Stimulated activated naive CD4-positive, alpha-beta T cell (primary cell): ENCODE results near the gene CPNE2.
"Not testable (repeated sequence)": the region's sequence is repeated elsewhere in the genome, so short reads cannot be mapped to it uniquely, and the experiment has no call there.

Source experiments
- DNase-seq, 6 experiments: peaks; one replicate each; lab custom pipeline; 2025; lab: John Stamatoyannopoulos, UW

CPNE2 gene

GRCh38 chr16:57091975-57092785, at the start of gene CPNE2:
Gene CPNE2 (plus strand): TSS chr16:57092583. CDS start chr16:57110743, 18,160 bp downstream.
- peak in 3 of 6 experiments; percentile 14 to 37 (median 33) for DNase-seq

GRCh38 chr16:57043248-57043647, 49.1 kb upstream of the CPNE2 start:
- DNase-seq = no peak

DNA sequence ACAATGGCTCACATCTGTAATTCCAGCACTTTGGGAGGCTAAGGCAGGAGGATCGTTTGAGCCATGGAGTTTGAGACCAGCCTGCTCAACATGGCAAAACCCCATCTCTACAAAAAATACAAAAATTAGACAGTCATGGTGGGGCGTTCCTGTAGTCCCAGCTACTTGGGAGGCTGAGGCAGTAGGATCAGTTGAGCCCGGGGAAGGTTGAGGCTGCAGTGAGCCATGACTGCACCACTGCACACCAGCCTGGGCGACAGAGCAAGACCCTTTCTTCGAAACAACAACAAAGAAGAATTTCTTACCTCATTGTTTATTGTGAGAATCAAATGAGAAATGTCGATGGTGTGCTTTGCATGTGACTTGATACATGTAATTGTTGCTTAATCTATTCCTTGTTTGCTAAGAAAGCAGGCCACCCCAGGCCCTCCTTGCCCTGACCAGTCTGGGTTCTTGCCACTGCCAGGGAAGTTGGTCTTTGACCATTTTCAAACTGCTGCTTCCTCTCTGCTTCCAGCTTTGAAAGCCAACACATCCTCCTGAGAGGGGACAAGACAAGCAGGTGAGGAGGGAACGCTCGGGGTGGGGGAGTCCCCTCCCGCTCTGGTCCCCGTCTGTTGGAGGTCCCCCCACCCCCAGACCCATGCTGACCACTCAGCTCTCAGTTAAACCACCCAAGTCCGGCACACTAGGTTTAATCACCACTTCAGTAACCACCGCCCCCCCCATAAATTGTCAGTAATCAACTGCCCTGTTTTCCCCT, 47.3 kb upstream of the CPNE2 start:
- no peak for DNase-seq

DNA sequence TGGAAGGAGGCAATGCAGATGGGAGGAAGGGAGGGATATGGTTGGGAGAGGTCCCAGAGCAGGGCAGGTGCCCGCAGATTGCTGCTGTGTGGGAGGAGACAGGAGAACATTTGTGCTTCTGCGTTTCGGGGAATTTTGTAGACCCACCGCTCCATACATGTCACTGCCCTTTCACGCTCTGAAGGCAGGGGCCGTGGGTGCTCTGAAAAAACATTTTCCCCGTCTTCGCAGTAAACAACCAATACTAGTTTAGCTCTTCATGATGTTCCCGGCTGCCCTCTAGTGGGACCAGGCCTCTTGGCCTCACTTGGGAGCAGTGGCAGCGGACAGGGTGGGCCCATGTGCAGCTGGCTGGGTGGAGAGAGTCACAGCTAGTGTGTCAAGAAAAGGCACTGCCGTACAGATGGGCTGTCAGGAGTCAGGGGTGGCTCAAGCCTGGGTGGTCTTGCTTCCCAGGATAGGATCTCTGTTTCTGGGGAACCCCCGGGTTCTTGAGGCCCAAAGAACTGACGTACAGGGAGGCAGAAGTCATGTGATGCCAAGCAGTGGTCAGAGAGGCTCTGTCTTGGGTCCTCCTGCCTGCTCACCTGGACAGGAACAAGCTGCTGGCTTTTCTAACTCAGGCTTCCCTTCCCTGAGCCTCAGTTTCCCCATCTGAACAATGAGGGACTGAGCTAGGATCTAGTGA, 46.5 kb upstream of the CPNE2 start:
- peak in 4 of 6 experiments; percentile 11 to 30 (median 20) for DNase-seq

DNA sequence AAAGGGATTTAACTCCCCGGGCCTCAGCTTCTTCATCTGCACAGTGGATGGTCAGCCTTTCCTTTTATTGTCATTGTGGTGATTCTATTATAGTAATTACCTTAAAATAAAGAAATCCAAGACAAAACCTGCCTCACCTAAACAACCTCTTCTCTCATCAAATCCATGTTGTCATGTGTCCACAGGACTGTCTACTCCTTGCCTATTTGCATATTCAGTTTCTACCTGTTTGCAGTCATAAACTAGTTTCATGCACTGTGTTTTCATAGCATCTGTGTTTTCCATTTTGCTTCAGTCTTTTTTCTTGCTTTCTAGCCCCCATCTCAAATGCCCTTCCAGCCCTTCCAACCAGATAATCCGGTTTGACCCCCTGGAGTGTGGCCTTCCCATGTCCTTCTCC, 44.3 kb upstream of the CPNE2 start:
- DNase-seq = no peak

GRCh38 chr16:57049678-57050077, 42.7 kb upstream of the CPNE2 start:
- no peak for DNase-seq

- DNase-seq = no peak
Measured at GRCh38 chr16:57051696-57052228, 40.6 kb upstream of the CPNE2 start.

DNA sequence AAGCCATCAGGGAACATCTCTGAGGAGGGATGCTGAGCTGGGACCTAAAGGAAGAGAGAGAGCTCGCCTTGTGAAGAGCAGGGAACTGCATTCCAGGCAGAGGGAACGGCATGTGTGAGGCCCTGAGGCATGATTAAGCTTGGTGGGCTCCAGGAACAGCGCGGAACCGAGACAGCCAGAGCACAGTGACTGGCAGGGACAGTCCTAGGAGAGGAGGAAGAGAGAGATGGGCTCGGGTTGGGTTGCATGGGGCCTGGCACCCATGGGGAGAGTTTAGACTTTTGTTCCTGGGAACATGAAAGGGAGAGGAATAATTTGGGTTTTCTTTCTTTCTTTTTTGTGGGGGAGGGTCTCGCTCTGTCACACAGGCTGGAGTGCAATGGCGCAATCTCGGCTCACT, 39.2 kb upstream of the CPNE2 start:
- no peak for DNase-seq

DNA sequence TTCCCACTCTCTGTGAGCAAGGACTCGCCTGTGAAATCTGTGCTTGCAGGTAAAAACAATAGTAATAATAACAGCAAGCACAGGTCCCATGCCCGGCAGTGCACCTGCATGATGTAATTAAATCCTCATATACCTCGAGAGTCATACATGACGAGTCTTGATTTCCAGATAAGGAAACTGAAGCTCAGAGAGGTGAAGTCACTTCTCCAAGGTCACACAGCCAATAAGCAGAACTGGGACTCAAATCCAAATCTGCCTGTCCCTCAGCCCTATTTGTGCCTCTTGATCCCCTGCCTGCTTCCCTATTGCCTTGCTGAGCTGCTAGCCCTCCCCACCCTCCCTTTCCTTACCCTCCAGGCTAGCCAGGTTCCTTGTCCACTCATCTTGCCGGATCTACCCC, 38.0 kb upstream of the CPNE2 start:
- no peak for DNase-seq

DNA sequence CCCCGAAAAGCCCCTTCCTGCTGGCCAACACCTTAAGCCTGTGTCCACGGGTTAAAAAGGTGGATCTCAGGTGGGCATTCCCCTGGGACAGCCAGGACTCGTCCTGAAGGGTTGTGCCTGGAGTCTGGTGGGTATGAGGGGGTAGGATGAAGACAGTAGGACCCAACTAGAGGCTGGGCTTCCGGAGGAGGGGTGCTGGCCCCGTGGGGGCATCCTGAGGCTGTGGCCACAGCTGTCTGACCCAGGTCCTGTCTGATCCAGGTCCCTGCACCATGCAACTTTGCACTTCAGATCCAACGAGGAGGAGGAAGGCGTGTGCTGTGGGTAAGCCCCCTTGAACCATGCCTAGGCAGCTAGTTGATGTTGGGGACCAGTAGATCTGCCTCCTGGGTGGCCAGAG, 37.6 kb upstream of the CPNE2 start:
- DNase-seq = no peak

DNA sequence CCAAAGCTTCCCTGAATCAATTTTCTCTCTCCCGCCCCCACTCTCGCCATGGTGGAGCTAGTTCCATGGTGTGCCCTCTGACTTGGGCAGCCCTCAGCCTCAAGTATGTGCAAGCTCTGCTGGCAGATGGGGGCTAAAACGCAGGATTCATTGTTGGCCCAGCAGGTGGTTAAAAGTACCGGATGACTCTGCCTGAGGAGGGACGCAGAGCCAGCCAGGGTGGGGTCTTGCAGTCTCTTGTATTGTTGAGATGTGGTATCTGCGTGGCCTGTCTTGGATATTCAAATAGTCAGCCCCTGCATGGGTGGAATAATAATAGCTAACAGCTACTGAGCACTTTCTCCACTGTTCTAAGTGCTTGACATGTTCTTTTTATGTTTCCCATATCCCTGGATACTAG, 36.7 kb upstream of the CPNE2 start:
- no peak for DNase-seq

DNA sequence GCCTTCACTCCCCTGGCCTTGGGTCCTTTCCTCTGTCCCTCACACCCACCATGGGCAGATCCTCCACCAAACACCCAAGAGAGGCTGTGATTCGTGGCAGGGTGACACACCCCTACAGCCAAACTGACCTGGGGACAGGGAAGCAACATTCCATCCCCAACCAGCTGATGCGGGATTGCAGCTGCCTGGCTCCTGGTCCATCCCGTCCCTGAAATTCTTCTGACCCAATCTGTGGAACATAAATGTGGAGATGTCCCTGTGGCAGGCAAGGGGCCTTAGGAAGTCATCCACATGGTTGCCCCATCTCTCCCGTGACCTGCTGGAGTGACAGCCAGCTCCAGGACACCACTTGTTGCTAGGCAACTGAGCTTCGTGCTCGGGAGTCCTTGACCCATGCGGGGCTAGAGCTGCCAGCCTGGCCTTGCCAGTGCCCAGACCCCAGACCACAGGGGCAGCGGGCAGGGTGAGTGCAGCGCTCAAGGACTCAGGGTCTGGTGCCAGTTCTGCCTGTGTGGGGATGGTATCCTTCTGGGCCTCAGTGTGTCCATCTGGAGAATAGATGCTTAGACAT, 34.0 kb upstream of the CPNE2 start:
- DNase-seq = no peak

- no peak for DNase-seq
Measured at GRCh38 chr16:57060323-57061083, 31.9 kb upstream of the CPNE2 start.

DNA sequence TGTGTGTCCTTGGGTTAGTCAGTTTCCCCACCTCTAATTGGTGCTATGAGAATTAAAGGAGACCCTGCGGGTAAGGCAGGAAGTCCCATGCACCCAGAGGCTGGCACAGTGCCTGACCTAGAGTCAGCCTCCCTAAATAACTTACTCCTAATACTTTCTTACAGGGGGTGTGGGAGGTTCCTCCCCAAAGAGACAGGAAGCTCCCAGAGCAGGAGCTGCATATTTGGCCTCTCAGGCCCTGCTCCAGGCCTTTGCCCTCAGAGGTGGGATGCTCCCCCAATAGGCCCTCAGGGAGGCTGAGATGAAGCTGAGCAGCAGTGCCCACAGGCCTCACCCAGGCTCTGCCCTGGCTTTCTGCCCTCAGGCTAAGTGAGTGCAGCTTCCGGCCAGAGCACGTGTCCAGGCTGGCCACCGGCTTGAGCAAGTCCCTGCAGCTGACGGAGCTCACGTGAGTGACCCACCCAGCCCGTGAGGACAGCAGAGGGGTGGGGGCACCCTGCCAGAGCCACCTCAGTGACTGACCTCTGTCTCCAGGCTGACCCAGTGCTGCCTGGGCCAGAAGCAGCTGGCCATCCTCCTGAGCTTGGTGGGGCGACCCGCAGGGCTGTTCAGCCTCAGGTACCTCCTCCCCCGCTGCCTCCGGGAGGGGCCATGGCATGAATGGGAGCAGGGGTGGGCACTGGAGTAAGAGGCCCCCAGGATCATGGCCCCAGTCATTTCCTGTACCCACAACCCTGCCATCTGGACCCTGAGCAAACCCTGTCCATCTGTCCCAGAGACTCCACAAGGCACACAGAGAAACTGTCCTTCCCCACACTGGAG, 31.1 kb upstream of the CPNE2 start:
- no peak for DNase-seq

- no peak for DNase-seq
Measured at GRCh38 chr16:57062329-57062728, 30.1 kb upstream of the CPNE2 start.

DNA sequence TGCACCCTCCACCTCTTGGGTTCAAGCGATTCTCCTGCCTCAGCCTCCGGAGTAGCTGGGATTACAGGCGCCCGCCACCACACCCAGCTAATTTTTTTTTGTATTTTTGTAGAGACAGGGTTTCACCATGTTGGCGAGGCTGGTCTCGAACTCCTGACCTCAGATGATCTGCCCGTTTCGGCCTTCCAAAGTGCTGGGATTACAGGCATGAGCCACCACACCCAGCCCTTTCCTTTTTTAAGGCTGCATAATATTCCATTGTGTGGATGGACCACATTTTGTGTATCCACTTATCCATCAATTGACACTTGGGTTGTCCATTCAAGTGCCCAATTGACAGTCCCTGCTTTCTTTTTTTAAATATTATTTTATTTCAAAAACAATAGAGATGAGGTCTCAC, 29.2 kb upstream of the CPNE2 start:
- DNase-seq = not testable (repeated sequence)

DNA sequence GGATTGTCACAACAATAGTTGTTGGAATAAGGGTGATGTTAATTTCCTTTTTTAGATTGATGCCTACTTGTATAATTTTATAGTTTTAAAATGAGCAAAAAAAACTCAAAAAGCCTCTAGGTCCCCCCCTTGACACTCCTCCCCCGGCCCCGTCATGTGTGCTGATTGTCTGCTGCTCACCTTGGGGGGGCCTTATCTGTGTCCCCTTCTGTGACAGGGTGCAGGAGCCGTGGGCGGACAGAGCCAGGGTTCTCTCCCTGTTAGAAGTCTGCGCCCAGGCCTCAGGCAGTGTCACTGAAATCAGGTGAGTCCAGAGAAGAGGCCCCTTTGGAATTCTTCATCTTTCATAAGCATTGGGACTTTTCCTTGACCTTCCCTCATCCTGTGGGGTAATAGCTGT, 27.4 kb upstream of the CPNE2 start:
- no peak for DNase-seq

DNA sequence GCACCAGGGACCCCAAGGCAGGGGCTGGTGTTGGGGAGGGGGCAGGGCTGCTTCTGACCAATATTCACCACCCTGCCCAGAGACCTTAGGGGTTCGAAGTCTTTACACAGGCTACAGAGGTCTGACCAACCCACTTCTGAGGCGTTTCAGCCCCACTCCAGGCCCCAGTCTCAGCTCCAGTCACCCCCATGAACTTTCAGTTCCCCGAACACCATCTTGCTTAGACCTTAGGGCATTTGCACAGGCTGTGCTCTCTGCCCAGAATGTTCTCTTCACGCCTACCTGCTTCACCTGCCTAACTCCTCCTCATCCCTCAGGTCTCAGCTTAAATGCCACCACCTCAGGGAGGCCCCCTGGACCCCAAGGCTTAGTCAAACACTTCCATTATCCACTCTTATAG, 25.8 kb upstream of the CPNE2 start:
- no peak for DNase-seq

- no peak for DNase-seq
Measured at GRCh38 chr16:57067347-57067746, 25.0 kb upstream of the CPNE2 start.

GRCh38 chr16:57069053-57069452, 23.3 kb upstream of the CPNE2 start:
- no peak for DNase-seq
